Left renal pelvis (tissue), 4 donors: ENCODE data around the gene DCTN5. TPM values are rescaled to one million over a fixed set of nuclear protein-coding genes. Genes with fewer than 3 reads are reported as not detected.

Experiments
- DNase-seq, 4 donors: peaks; one replicate each; pipeline ENCODE4 v3.0.0-alpha.2; 2013; ENCODE audit warnings: low read depth in 4 of 4, low spot score in 3 of 4
- polyA plus RNA-seq, 4 donors: library from polyadenylated mRNA; unstranded; fragments of 120-200 nt; gene quantifications; one replicate each; pipeline ENCODE4 v1.2.1, GENCODE V29; 2013; ENCODE audit not compliant: insufficient read length in 4 of 4

The DCTN5 gene
- polyA plus RNA-seq, 4 donors, result 48.9 to 74.1 (median 70.6) TPM

DNA sequence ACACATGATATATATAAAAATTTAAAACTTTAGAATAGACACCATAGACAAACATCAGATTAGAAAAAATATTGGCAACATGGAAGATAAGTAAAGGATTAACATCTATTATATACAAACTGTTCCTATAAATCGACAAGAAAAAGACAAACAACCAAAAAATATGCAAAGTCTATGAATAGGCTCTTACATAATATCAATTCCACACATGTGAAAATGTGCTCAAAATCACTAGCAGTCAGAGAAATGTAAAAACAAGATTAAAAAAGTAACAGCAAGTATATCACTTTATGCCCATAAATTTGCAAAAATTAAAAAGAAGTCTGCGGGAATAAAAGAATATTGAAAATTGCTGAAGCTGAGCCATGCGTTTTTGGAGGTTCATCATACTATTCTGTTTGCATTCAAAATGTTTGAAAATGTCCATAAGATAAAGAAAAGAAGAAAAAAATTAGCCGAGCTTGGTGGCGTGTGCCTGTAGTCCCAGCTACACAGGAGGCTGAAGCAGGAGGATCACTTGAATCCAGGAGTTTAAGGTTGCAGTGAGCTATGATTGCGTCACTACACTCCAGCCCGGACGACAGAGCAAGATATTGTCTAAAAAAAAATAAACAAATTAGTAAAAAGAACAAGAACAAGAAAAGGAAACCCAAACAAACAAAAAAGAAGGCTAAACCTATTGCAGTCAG lies 83.0 kb downstream of the DCTN5 start:
- DNase-seq, result no peak

DNA sequence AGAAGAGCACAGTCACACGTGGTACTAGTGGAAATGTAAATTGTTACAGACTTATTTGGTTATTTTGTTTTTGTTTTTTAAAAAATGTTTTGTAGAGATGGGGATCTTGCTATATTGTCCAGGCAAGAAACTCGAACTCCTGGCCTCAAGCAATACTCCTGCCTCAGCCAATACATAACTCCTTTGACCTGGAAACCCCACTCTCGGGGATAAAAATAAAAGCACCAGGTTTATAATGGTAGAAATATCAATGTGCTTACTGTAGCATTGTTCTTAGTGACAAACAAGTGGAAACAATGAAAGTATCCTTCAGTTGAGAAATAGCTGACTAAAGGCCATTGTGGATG lies 83.5 kb downstream of the DCTN5 start:
- no peak for DNase-seq

DNA sequence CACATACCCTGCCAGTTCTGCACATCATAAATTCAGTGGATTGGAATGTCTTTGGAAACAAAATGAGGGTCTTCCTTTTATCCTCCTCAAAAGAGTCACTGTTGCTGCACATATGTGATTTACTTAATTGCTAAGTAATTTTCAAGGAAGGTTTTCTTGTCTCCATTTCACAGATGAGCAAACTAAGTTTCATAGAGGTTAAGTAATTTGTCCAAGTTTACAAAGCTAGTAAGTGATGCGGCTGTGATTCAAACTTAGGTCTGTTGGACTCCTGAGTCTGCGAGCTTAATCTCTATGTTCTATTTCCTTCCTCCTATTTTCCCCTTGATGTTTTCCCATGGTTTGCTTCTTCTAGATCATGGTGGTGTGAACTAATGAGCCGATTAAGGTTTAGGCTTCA lies 85.4 kb downstream of the DCTN5 start:
- DNase-seq, result no peak

Other genes starting within 250 kb of the DCTN5 start
- gene COG7, start 188.3 kb upstream of the DCTN5 start, polyA plus RNA-seq, result 10 to 100 TPM; 21.9 to 41.3 (median 24.0) TPM
- gene GGA2, start 131.0 kb upstream of the DCTN5 start, polyA plus RNA-seq, result 100 to 1,000 TPM in 3 of 4 donors, 10 to 100 TPM in 1; 96.1 to 159 (median 140) TPM
- 10 to 100 TPM; 20.4 to 28.6 (median 25.7) TPM for gene EARS2, start 84.1 kb upstream of the DCTN5 start, polyA plus RNA-seq
- gene UBFD1, start 83.7 kb upstream of the DCTN5 start, polyA plus RNA-seq, result 10 to 100 TPM; 72.9 to 77.5 (median 74.1) TPM
- 10 to 100 TPM; 69.9 to 99.6 (median 90.7) TPM for gene NDUFAB1, start 45.1 kb upstream of the DCTN5 start, polyA plus RNA-seq
- 10 to 100 TPM; 13.4 to 21.7 (median 20.5) TPM for gene PALB2, start 156 bp upstream of the DCTN5 start, polyA plus RNA-seq
- 10 to 100 TPM; 19.4 to 27.9 (median 25.4) TPM for gene PLK1, start 37.4 kb downstream of the DCTN5 start, polyA plus RNA-seq
- 1 to 10 TPM in 1 of 4 donors, under 1 TPM in 3; 0.10 to 1.1 (median 0.36) TPM for gene ERN2, start 71.8 kb downstream of the DCTN5 start, polyA plus RNA-seq
- 1 to 10 TPM in 2 of 4 donors, under 1 TPM in 2; 0.45 to 1.8 (median 1.1) TPM for gene CHP2, start 113.6 kb downstream of the DCTN5 start, polyA plus RNA-seq
- gene PRKCB, start 194.5 kb downstream of the DCTN5 start, polyA plus RNA-seq, result 1 to 10 TPM; 4.2 to 7.7 (median 5.0) TPM